ENCODE results near the gene DSG4.

- TF ChIP-seq PBX3 (CRISPR knock-in tag; IDR thresholded peaks at IDR 0.05) (no peak), CTCF (tag by site-specific recombination; IDR thresholded peaks at IDR 0.05) (no peak), REST (tag by site-specific recombination; IDR thresholded peaks at IDR 0.05) (no peak), ZNF24 (tag by site-specific recombination; IDR thresholded peaks at IDR 0.05) (no peak), ZSCAN18 (tag by site-specific recombination; IDR thresholded peaks at IDR 0.05) (no peak), HOXA7 (CRISPR knock-in tag; IDR thresholded peaks at IDR 0.05; ENCODE audit: borderline replicate concordance) (no peak), KLF1 (tag by site-specific recombination; IDR thresholded peaks at IDR 0.05) (no peak)
Observed at GRCh38 chr18:31364190-31364589, 12.4 kb upstream of the DSG4 start.
